CD4-positive, CD25-positive, alpha-beta regulatory T cell (primary cell): ENCODE measurements around the gene ZNF821. TPM values are rescaled to one million over a fixed set of nuclear protein-coding genes. Genes with fewer than 3 reads are reported as not detected.

Source experiments
- ATAC-seq, 2 donors: fragments of 150-1000 bp; cut with Tn5 transposase; one replicate each; pipeline ENCODE4 v1.10.0; 2021; ENCODE audit warnings: low read depth in 2 of 2, moderate number of reproducible peaks in 2 of 2, moderate library complexity in 1 of 2
- DNase-seq, 3 donors: peaks; one replicate each; pipeline versions ENCODE4 v3.0.0 to v3.0.0-alpha.2; 2012 to 2022; ENCODE audit warnings: mixed read lengths in 1 of 3
- H3K27ac ChIP-seq: one replicate; pipeline ENCODE4 v1.7.0; 2013; ENCODE audit warnings: mild to moderate bottlenecking, low read length; ENCODE audit not compliant: insufficient read depth, poor library complexity, severe bottlenecking
- H3K27me3 ChIP-seq: one replicate; pipeline ENCODE4 v1.7.0; 2013; ENCODE audit warnings: low read length; ENCODE audit not compliant: control insufficient read depth, insufficient read depth
- H3K36me3 ChIP-seq: one replicate; pipeline ENCODE4 v1.7.0; 2013; ENCODE audit warnings: mild to moderate bottlenecking, low read length, moderate library complexity; ENCODE audit not compliant: control insufficient read depth, insufficient read depth
- H3K4me1 ChIP-seq: 2 replicates; pipeline ENCODE4 v1.7.0; 2013; ENCODE audit warnings: mild to moderate bottlenecking, low read length; ENCODE audit not compliant: insufficient read depth, control insufficient read depth, poor library complexity, severe bottlenecking
- H3K4me3 ChIP-seq: one replicate; pipeline ENCODE4 v1.7.0; 2013; ENCODE audit warnings: low read depth, mild to moderate bottlenecking, low read length, moderate library complexity
- H3K9me3 ChIP-seq, 2 experiments: 1 replicate in 1 of 2; 2 replicates in 1 of 2; pipeline ENCODE4 v1.7.0; 2013; ENCODE audit warnings: low read length in 2 of 2, mild to moderate bottlenecking in 1 of 2, moderate library complexity in 1 of 2; ENCODE audit not compliant: control insufficient read depth in 2 of 2
- H3K27ac Mint-ChIP-seq, 3 donors: one replicate each; pipeline ENCODE4 v1.8.0; 2020 to 2022; ENCODE audit warnings: mild to moderate bottlenecking in 3 of 3, mixed read lengths in 3 of 3, moderate library complexity in 2 of 3
- H3K27me3 Mint-ChIP-seq: one replicate; pipeline ENCODE4 v1.8.0; 2022; ENCODE audit warnings: mild to moderate bottlenecking, mixed read lengths
- H3K36me3 Mint-ChIP-seq: one replicate; pipeline ENCODE4 v1.8.0; 2020; ENCODE audit warnings: mixed read lengths
- H3K4me1 Mint-ChIP-seq, 4 donors: one replicate each; pipeline ENCODE4 v1.8.0; 2020 to 2022; ENCODE audit warnings: mixed read lengths in 4 of 4, mild to moderate bottlenecking in 1 of 4
- H3K4me3 Mint-ChIP-seq, 4 donors: one replicate each; pipeline ENCODE4 v1.8.0; 2020 to 2022; ENCODE audit warnings: mild to moderate bottlenecking in 4 of 4, mixed read lengths in 4 of 4, moderate library complexity in 3 of 4
- H3K9me3 Mint-ChIP-seq, 7 donors: one replicate each; pipeline ENCODE4 v1.8.0; 2020 to 2022; ENCODE audit warnings: mixed read lengths in 7 of 7, mild to moderate bottlenecking in 3 of 7, moderate library complexity in 2 of 7
- polyA plus RNA-seq, 4 donors: library from polyadenylated mRNA; unstranded; fragments of 300-500 nt; fragmentation: Illumina TruSeq; gene quantifications; one replicate each; pipeline ENCODE4 v1.2.3, GENCODE V29; 2021
- total RNA-seq: library from RNA; stranded (reverse); gene quantifications from one replicate; pipeline ENCODE4 v1.2.3, GENCODE V29; 2022

Gene ZNF821
- total and polyA plus RNA-seq, 5 donors from 2014 or later = 13.3 to 21.6 (median 15.2) TPM

GRCh38 chr16:71848622-71849021, 35.4 kb downstream of the ZNF821 start:
- Histone ChIP-seq H3K36me3 (peaks cover 36% of the 10 kb centered on the region), H3K27me3 (no peaks in the 10 kb centered on the region), H3K27ac (no peak overlapping the region), H3K9me3 (no peaks in the 10 kb centered on the region), H3K4me3 (no peak overlapping the region), H3K4me1 (peaks cover 36% of the 10 kb centered on the region)
- DNase-seq = no peak
- peaks cover 5% of the 10 kb centered on the region for H3K27me3 Mint-ChIP-seq
- peaks cover 16 to 62% (median 50%) of the 10 kb centered on the region in 4 donors for H3K4me1 Mint-ChIP-seq
- peaks cover 25% of the 10 kb centered on the region for H3K36me3 Mint-ChIP-seq
- no peaks in the 10 kb centered on the region for H3K9me3 Mint-ChIP-seq
- H3K4me3 Mint-ChIP-seq = peak overlapping the region in 2 of 4 donors; percentile 18 to 96
- peak overlapping the region in 1 of 3 donors; percentile 7 for H3K27ac Mint-ChIP-seq
- ATAC-seq = no peak

DNA sequence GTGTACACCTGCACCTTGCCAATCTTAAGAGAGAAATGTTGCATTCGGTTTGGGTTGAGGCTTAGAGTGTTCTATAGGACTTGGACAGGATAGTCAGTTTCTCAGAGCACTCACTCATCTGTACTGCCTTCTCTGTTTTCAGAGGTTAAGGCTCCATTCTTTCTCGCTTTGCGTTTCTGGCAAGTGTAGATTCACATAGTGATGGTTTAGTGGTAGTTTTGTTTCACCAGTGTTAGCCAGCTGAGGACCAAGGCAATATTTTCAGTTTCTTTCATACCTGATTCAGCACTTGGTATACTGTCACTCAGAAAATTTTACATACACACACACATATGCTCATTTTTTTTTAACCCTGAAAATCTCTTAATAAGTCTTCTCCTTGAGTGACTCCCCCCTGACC, 36.9 kb downstream of the ZNF821 start:
- ATAC-seq (no peak), DNase-seq (no peak)
- Histone ChIP-seq H3K4me3 (peak overlapping the region; percentile 81), H3K36me3 (peaks cover 36% of the 10 kb centered on the region), H3K27ac (peak overlapping the region; percentile 91), H3K4me1 (peaks cover 21% of the 10 kb centered on the region), H3K27me3 (no peaks in the 10 kb centered on the region), H3K9me3 (no peaks in the 10 kb centered on the region)
- Mint-ChIP-seq H3K4me1 (peaks cover 19 to 53% (median 44%) of the 10 kb centered on the region in 4 donors), H3K27ac (peak overlapping the region; percentile 69 to 98 (median 97)), H3K36me3 (peaks cover 22% of the 10 kb centered on the region), H3K4me3 (peak overlapping the region; percentile 93 to 99 (median 96)), H3K9me3 (no peaks in the 10 kb centered on the region), H3K27me3 (peaks cover 5% of the 10 kb centered on the region)

DNA sequence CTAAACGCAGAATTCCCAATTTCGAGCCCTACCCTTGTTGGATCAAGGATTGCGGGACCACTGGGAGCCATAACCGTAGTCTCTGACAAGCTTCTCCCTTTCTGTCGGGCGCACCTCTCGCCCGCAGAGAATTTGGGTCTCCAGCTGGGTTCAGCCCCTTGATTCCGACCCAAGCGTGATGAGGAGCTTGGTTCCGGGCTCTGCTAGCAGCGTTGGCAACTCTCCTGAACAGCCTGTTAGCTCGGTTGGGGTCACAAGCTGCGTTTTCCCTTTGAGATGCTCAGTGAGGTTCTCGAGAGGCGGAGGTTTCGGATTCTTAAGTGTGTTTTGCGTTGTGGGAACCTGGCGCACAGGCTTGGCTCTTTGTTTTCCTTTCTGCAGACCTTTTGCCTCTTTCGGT, 37.6 kb downstream of the ZNF821 start:
- Mint-ChIP-seq H3K27me3 (peaks cover 5% of the 10 kb centered on the region), H3K36me3 (peaks cover 22% of the 10 kb centered on the region), H3K9me3 (no peaks in the 10 kb centered on the region), H3K4me1 (peaks cover 19 to 49% (median 42%) of the 10 kb centered on the region in 4 donors), H3K27ac (peak overlapping the region; percentile 87 to 98 (median 97)), H3K4me3 (peak overlapping the region; percentile 93 to 99 (median 96))
- peaks cover 33% of the 10 kb centered on the region for H3K36me3 ChIP-seq
- DNase-seq = peak; percentile 12 to 55 (median 15)
- H3K27ac ChIP-seq = peak overlapping the region; percentile 91
- H3K9me3 ChIP-seq = no peaks in the 10 kb centered on the region
- H3K4me3 ChIP-seq = peak overlapping the region; percentile 81
- H3K4me1 ChIP-seq = peaks cover 18% of the 10 kb centered on the region
- H3K27me3 ChIP-seq = no peaks in the 10 kb centered on the region
- no peak for ATAC-seq

DNA sequence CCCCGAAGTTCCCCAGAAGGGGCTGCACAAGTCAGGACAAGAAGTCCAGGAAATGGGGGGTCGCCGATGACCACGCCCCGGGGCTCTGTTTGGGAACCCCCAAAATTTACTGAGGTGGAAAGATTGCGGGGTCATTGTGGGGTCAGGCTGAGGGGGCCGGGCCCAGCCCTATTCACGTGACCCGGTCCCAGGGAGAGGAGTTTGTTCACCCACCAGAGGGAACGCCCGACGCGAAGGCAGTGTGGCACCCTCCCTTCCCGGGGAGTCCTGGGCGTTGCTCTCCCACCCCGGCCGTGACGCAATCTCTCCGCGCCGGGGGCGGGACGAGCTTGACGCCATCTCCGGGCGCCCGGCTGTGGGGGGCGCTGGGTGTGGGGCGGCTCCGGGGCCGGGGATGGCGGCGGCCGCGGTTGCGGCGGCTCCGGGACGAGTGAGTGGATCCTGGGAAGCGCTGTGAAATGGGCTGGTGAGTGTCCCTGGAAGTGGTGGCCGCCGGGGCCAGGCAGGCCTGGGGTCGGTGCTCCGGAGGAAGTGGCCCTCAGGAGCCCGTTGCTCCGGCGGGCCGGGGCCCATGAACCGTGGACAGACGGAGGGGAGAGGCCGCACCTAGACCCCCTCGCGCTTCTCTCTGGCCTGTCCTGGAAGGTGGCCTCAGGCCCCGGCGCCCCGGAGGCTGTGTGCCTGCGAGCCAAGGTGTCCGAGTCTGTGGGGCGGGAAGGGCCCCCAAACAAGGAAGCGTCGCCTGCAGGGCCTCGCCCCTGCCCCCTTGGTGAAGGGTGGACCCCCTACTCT, 38.1 kb downstream of the ZNF821 start, which contains the start of gene ATXN1L:
ATXN1L (plus strand) TSS at position 338 of the 792 bp plus-strand sequence. CDS start 3,765 bp downstream, outside the sequence.
- Mint-ChIP-seq H3K4me1 (peaks cover 19 to 47% (median 41%) of the 10 kb centered on the region in 4 donors), H3K27me3 (peaks cover 5% of the 10 kb centered on the region), H3K36me3 (peaks cover 22% of the 10 kb centered on the region), H3K27ac (peak within 1 kb of the TSS; percentile 87 to 98 (median 97)), H3K9me3 (no peaks in the 10 kb centered on the region), H3K4me3 (peak within 1 kb of the TSS; percentile 93 to 99 (median 96))
- H3K4me3 ChIP-seq = peak within 1 kb of the TSS; percentile 81
- DNase-seq (peak; percentile 90 to 95 (median 94)), ATAC-seq (peak; percentile 93 to 94)
- H3K27ac ChIP-seq = peak within 1 kb of the TSS; percentile 91
- H3K9me3 ChIP-seq = no peaks in the 10 kb centered on the region
- no peaks in the 10 kb centered on the region for H3K27me3 ChIP-seq
- H3K36me3 ChIP-seq = peaks cover 27% of the 10 kb centered on the region
- H3K4me1 ChIP-seq = peaks cover 18% of the 10 kb centered on the region

GRCh38 chr16:71843572-71843971, 40.4 kb downstream of the ZNF821 start:
- peaks cover 19 to 40% (median 32%) of the 10 kb centered on the region in 4 donors for H3K4me1 Mint-ChIP-seq
- Histone ChIP-seq H3K4me3 (no peak overlapping the region), H3K27me3 (no peaks in the 10 kb centered on the region), H3K9me3 (no peaks in the 10 kb centered on the region), H3K4me1 (peaks cover 18% of the 10 kb centered on the region), H3K36me3 (peaks cover 5% of the 10 kb centered on the region), H3K27ac (no peak overlapping the region)
- DNase-seq (no peak), ATAC-seq (no peak)
- H3K36me3 Mint-ChIP-seq = peaks cover 6% of the 10 kb centered on the region
- no peaks in the 10 kb centered on the region for H3K9me3 Mint-ChIP-seq
- H3K27me3 Mint-ChIP-seq = peaks cover 5% of the 10 kb centered on the region
- peak overlapping the region in 2 of 3 donors; percentile 28 to 76 for H3K27ac Mint-ChIP-seq
- peak overlapping the region in 2 of 4 donors; percentile 10 to 72 for H3K4me3 Mint-ChIP-seq

DNA sequence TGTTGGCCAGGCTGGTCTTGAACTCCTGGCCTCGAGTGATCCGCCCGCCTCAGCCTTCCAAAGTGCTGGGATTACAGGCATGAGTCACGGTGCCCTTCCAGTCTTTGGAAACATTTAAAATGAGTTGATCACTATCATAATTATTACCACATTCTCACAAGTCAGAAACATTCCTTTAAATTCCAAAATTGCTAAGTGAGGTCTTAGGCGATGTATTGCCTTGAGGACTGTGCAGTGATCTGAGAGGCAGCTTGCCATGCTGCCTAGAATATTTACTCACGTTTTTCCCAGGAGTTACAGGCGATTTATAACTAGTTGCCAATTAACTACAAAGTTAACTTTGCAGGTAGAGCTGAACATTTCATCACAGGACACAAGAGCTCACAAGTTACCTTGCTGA, 43.9 kb downstream of the ZNF821 start:
- Mint-ChIP-seq H3K4me1 (peaks cover 8 to 15% (median 11%) of the 10 kb centered on the region in 4 donors), H3K27ac (no peak overlapping the region), H3K27me3 (no peaks in the 10 kb centered on the region), H3K9me3 (no peaks in the 10 kb centered on the region), H3K36me3 (no peaks in the 10 kb centered on the region), H3K4me3 (no peak overlapping the region)
- H3K36me3 ChIP-seq = no peaks in the 10 kb centered on the region
- H3K4me1 ChIP-seq = peaks cover 2% of the 10 kb centered on the region
- no peak for ATAC-seq
- H3K27ac ChIP-seq = no peak overlapping the region
- H3K27me3 ChIP-seq = no peaks in the 10 kb centered on the region
- no peak for DNase-seq
- no peaks in the 10 kb centered on the region for H3K9me3 ChIP-seq
- H3K4me3 ChIP-seq = no peak overlapping the region

DNA sequence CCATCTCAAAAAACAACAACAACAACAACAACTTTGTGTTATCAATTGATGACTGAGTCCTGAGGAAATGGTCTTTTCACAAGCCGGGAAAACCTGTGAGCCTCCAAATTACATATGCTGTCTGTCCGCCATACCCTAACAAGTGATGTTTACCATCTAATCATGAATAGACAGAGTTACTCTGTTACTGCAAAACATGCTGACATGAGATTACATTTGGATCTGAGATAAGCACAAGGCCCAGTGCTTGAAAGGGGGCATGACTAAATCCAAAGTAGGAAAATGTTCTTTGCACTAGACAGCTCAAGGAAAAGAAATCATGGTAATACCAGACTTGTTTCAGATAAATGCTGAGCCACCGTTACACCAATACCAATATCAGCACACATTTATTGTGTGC, 46.8 kb downstream of the ZNF821 start:
- Mint-ChIP-seq H3K4me3 (no peak overlapping the region), H3K4me1 (peaks cover 3 to 9% (median 7%) of the 10 kb centered on the region in 4 donors), H3K9me3 (no peaks in the 10 kb centered on the region), H3K27me3 (no peaks in the 10 kb centered on the region), H3K27ac (no peak overlapping the region), H3K36me3 (no peaks in the 10 kb centered on the region)
- H3K4me3 ChIP-seq = no peak overlapping the region
- H3K4me1 ChIP-seq = peaks cover 4% of the 10 kb centered on the region
- H3K27me3 ChIP-seq = no peaks in the 10 kb centered on the region
- no peaks in the 10 kb centered on the region for H3K9me3 ChIP-seq
- ATAC-seq (no peak), DNase-seq (no peak)
- H3K27ac ChIP-seq = no peak overlapping the region
- no peaks in the 10 kb centered on the region for H3K36me3 ChIP-seq
